ENCODE measurements around the gene PTCHD1.

PTCHD1 gene

DNA sequence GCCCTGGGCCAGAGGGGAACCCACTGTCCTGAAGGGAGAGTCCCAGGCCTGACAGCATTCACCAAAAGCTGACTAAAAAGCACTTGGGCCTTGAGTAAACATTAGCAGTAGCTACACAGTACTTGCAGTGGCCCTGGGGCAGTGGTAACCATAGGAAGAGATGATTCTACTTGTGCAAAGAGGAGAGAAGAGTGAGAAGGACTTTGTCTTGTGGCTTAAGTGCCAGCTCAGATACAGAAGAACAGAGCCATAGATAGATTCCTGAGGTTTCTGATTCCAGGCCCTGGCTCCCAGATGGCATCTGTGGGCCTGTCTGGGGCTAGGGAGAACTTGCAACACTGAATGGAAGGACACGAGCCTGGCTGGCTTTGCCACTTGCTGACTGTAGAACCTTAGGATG lies 100.5 kb downstream of the PTCHD1 start:
- TF ChIP-seq, protein P1, sequence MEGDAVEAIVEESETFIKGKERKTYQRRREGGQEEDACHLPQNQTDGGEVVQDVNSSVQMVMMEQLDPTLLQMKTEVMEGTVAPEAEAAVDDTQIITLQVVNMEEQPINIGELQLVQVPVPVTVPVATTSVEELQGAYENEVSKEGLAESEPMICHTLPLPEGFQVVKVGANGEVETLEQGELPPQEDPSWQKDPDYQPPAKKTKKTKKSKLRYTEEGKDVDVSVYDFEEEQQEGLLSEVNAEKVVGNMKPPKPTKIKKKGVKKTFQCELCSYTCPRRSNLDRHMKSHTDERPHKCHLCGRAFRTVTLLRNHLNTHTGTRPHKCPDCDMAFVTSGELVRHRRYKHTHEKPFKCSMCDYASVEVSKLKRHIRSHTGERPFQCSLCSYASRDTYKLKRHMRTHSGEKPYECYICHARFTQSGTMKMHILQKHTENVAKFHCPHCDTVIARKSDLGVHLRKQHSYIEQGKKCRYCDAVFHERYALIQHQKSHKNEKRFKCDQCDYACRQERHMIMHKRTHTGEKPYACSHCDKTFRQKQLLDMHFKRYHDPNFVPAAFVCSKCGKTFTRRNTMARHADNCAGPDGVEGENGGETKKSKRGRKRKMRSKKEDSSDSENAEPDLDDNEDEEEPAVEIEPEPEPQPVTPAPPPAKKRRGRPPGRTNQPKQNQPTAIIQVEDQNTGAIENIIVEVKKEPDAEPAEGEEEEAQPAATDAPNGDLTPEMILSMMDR (IDR thresholded peaks at IDR 0.05; ENCODE audit: control insufficient read depth, extremely low read depth, insufficient read depth): no peak
- H3K4me3 ChIP-seq (ENCODE audit: low read depth, low read length): no peak overlapping the region
- DNase-seq (ENCODE audit: low read depth): no peak

DNA sequence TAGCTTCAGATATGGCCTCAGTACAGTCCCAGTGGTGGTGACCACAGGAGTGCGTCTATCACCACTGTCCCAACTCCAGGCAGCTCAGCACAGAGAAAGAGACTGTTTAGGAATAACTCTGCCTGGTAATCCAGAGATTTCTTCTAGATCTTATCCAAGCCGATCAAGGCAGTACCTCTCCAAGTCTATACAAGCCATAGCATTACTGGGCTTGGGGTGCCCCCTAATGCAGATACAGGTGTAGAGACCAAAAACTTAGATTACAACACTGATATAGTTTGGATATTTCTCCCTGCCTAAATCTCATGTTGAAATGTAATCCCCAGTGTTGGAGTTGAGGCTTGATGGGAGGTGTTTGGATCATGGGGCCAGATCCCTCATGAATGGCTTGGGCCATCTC lies 100.9 kb downstream of the PTCHD1 start:
- H3K4me3 ChIP-seq (ENCODE audit: low read depth, low read length): no peak overlapping the region
- DNase-seq (ENCODE audit: low read depth): no peak
- TF ChIP-seq, protein P1 (IDR thresholded peaks at IDR 0.05; ENCODE audit: control insufficient read depth, extremely low read depth, insufficient read depth): no peak

DNA sequence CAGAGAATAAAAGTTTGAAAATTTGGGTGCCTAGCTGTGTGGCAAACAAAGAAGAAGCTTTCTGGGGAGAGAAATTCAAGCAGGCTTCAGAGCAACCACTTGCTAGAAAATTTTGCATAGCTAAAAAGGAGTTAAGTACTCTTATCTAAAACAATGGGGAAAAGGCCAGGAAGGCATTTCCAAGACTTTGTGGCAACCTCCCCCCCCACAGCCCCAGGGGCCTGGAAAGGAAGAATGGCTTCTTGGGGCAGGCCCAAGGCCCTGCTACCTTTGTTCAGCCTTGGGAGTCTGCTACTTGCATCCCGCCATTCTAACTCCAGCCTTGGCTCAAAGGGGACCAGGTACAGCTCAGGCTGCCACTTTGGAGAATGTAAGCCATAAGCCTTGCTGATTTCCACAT lies 102.2 kb downstream of the PTCHD1 start:
- DNase-seq (ENCODE audit: low read depth): no peak
- H3K4me3 ChIP-seq (ENCODE audit: low read depth, low read length): no peak overlapping the region
- TF ChIP-seq, protein P1 (IDR thresholded peaks at IDR 0.05; ENCODE audit: control insufficient read depth, extremely low read depth, insufficient read depth): no peak

GRCh38 chrX:23451266-23451665 lies 116.6 kb downstream of the PTCHD1 start:
- TF ChIP-seq, protein P1 (IDR thresholded peaks at IDR 0.05; ENCODE audit: control insufficient read depth, extremely low read depth, insufficient read depth): no peak
- DNase-seq (ENCODE audit: low read depth): no peak
- no peak overlapping the region for H3K4me3 ChIP-seq (ENCODE audit: low read depth, low read length)

Data from LNCaP clone FGC (cell line).